HepG2 (cell line): ENCODE measurements around the gene UBAP1L. TPM values are rescaled to one million over a fixed set of nuclear protein-coding genes. Genes with fewer than 3 reads are reported as not detected.

Experiments
- AGO2 ChIP-seq: fragments of 200-400 bp; formaldehyde crosslinking; optimal IDR thresholded peaks from 2 replicates; pipeline ENCODE3; 2017; ENCODE audit warnings: mild to moderate bottlenecking, low read depth, low read length, moderate library complexity
- CSRNP2 ChIP-seq: sonication (generic); formaldehyde crosslinking; conservative IDR thresholded peaks from 2 replicates; pipeline ENCODE4 v1.8.0; 2022; ENCODE audit warnings: low read depth, missing genetic modification reagents
- DPF2 ChIP-seq: sonication (generic); formaldehyde crosslinking; IDR thresholded peaks from 2 replicates; pipeline ENCODE4 v1.4.0; 2020; ENCODE audit warnings: mild to moderate bottlenecking, low read depth, missing genetic modification reagents, borderline replicate concordance
- FOXC1 ChIP-seq: sonication (generic); formaldehyde crosslinking; IDR thresholded peaks from 2 replicates; pipeline ENCODE4 v1.8.0; 2022; ENCODE audit warnings: mild to moderate bottlenecking, missing genetic modification reagents, borderline replicate concordance
- FOXM1 ChIP-seq: sonication (generic); formaldehyde crosslinking; IDR thresholded peaks from 2 replicates; pipeline ENCODE4 v1.5.0; 2020; ENCODE audit warnings: missing genetic modification reagents
- HOXA7 ChIP-seq: sonication (generic); formaldehyde crosslinking; IDR thresholded peaks from 2 replicates; pipeline ENCODE4 v1.8.1; 2022; ENCODE audit warnings: mild to moderate bottlenecking, missing genetic modification reagents, moderate library complexity
- HOXD1 ChIP-seq: sonication (generic); formaldehyde crosslinking; IDR thresholded peaks from 2 replicates; pipeline ENCODE4 v1.5.0; 2020; ENCODE audit warnings: missing genetic modification reagents
- MLX ChIP-seq: IDR thresholded peaks from 2 replicates; pipeline ENCODE4 v1.6.1; 2016
- MTA1 ChIP-seq: sonication (generic); formaldehyde crosslinking; IDR thresholded peaks from 2 replicates; pipeline ENCODE4 v1.4.0; 2020; ENCODE audit warnings: missing genetic modification reagents, mild to moderate bottlenecking, borderline replicate concordance
- NFATC3 ChIP-seq: sonication (generic); formaldehyde crosslinking; IDR thresholded peaks from 2 replicates; pipeline ENCODE4 v1.5.1; 2020; ENCODE audit warnings: mild to moderate bottlenecking, missing genetic modification reagents
- REXO4 ChIP-seq: sonication (generic); formaldehyde crosslinking; IDR thresholded peaks from 2 replicates; pipeline ENCODE4 v1.8.0; 2022; ENCODE audit warnings: missing genetic modification reagents, mild to moderate bottlenecking, borderline replicate concordance
- SIX4 ChIP-seq: sonication (generic); formaldehyde crosslinking; IDR thresholded peaks from 2 replicates; pipeline ENCODE4 v1.4.0; 2020; ENCODE audit warnings: missing genetic modification reagents
- SMAD3 ChIP-seq: sonication (generic); formaldehyde crosslinking; IDR thresholded peaks from 2 replicates; pipeline ENCODE4 v1.4.0; 2020; ENCODE audit warnings: missing genetic modification reagents
- SMARCC2 ChIP-seq: fragments of 450-650 bp; IDR thresholded peaks from 2 replicates; pipeline ENCODE4 v1.6.1; 2017; ENCODE audit warnings: antibody characterized with exemption, mild to moderate bottlenecking
- ZNF570 ChIP-seq: sonication (generic); formaldehyde crosslinking; IDR thresholded peaks from 2 replicates; pipeline ENCODE4 v1.4.0; 2020; ENCODE audit warnings: mild to moderate bottlenecking, missing genetic modification reagents, borderline replicate concordance
- ZNF572 ChIP-seq: sonication (generic); formaldehyde crosslinking; IDR thresholded peaks from 2 replicates; pipeline ENCODE4 v1.5.1; 2020; ENCODE audit warnings: mild to moderate bottlenecking, missing genetic modification reagents
- polyA plus RNA-seq, 8 experiments: library from polyadenylated mRNA; depleted of rRNA in 3 of 8; stranded (reverse) in 7 of 8; unstranded in 1 of 8; fragments of >200 nt; fragmentation: Illumina TruSeq in 4 of 8; extraction: Trizol in 4 of 8; gene quantifications; 2 replicates each; pipeline versions ENCODE4 v1.2.1 to v1.2.3, GENCODE V29; 2011 to 2016; ENCODE audit warnings: low read depth in 4 of 8, missing spikeins in 1 of 8, mixed read lengths in 1 of 8; ENCODE audit not compliant: insufficient read depth in 1 of 8
- total RNA-seq, 5 experiments: library from RNA; depleted of rRNA; stranded (reverse); fragments of >200 nt; fragmentation: Illumina TruSeq; extraction: Trizol; gene quantifications; 2 replicates each; pipeline ENCODE4 v1.2.3, GENCODE V29; 2016; ENCODE audit warnings: low read depth in 1 of 5
- TF ChIP-seq, protein P1 (sequence below): sonication (generic); formaldehyde crosslinking; IDR thresholded peaks from 2 replicates; pipeline ENCODE4 v1.8.0; 2022; ENCODE audit warnings: missing genetic modification reagents, mild to moderate bottlenecking, borderline replicate concordance
- TF ChIP-seq, protein P2 (sequence below): sonication (generic); formaldehyde crosslinking; IDR thresholded peaks from 2 replicates; pipeline ENCODE4 v1.4.0; 2020; ENCODE audit warnings: missing genetic modification reagents, borderline replicate concordance
- TF ChIP-seq, protein P3 (sequence below): sonication (generic); formaldehyde crosslinking; IDR thresholded peaks from 2 replicates; pipeline ENCODE4 v1.8.1; 2022; ENCODE audit warnings: mild to moderate bottlenecking, missing genetic modification reagents
- TF ChIP-seq, protein P4 (sequence below): sonication (generic); formaldehyde crosslinking; conservative IDR thresholded peaks from 2 replicates; pipeline ENCODE4 v1.8.0; 2022; ENCODE audit warnings: missing genetic modification reagents

The UBAP1L gene
- total and polyA plus RNA-seq, 2 of the 13 experiments (the other 11 are each of a cell fraction or from before 2014, with no cell fraction given) = 0.86 to 1.4 TPM

DNA sequence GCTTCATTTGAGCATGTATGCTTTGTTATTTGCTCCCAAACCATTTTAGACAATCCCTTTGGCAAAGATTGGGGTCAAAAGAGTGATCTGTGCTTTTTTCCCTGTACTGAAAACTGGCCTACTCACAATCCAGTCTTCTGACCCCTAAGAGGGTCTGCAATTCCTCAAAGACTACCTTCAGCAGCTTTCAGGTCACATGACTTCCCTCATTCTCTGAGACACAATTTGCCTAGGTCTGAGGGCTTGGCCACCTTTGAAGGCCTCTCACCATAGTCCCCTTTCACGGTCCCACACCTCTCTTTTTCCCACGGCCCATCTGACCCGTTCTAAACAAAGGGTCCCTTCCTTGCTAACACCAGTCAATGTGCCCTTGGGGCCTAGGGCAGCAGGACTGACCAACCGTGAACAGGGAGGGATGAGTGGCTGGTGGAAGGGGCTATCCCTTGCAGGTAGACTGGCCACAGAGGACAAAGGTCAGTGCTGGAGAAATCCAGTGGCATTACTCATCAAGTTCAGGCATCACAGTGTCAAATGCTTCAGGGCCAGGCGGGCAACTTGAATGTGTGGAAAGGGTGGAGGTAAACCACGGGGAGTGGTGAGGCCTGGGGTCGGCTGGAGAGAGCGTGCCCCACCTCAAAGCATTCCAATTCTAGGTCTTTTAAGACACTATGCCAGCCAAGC is 58.0 kb downstream of the UBAP1L start (continued):
- TF ChIP-seq AGO2 (no peak), HOXD1 (CRISPR knock-in tag) (0 out of 2 replicates have a peak, but pooled peaks have one; percentile 47), DPF2 (peak; percentile 82; the same call in 1 of the 2 replicates), SMARCC2 (no peak), SIX4 (CRISPR knock-in tag) (peak; percentile 76; the same call in 1 of the 2 replicates), NFATC3 (CRISPR knock-in tag) (no peak), MLX (peak; percentile 62; the same call in 1 of the 2 replicates), REXO4 (no peak), FOXM1 (CRISPR knock-in tag) (no peak), ZNF572 (no peak), FOXC1 (CRISPR knock-in tag) (0 out of 2 replicates have a peak, but pooled peaks have one; percentile 61), ZNF570 (CRISPR knock-in tag) (no peak), HOXA7 (CRISPR knock-in tag) (no peak), MTA1 (CRISPR knock-in tag) (peak; percentile 91), CSRNP2 (CRISPR knock-in tag) (no peak), SMAD3 (CRISPR knock-in tag) (0 out of 2 replicates have a peak, but pooled peaks have one; percentile 31)
- TF ChIP-seq, protein P1, sequence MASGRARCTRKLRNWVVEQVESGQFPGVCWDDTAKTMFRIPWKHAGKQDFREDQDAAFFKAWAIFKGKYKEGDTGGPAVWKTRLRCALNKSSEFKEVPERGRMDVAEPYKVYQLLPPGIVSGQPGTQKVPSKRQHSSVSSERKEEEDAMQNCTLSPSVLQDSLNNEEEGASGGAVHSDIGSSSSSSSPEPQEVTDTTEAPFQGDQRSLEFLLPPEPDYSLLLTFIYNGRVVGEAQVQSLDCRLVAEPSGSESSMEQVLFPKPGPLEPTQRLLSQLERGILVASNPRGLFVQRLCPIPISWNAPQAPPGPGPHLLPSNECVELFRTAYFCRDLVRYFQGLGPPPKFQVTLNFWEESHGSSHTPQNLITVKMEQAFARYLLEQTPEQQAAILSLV (CRISPR knock-in tag) = peak; percentile 64; the same call in 1 of the 2 replicates
- TF ChIP-seq, protein P2, sequence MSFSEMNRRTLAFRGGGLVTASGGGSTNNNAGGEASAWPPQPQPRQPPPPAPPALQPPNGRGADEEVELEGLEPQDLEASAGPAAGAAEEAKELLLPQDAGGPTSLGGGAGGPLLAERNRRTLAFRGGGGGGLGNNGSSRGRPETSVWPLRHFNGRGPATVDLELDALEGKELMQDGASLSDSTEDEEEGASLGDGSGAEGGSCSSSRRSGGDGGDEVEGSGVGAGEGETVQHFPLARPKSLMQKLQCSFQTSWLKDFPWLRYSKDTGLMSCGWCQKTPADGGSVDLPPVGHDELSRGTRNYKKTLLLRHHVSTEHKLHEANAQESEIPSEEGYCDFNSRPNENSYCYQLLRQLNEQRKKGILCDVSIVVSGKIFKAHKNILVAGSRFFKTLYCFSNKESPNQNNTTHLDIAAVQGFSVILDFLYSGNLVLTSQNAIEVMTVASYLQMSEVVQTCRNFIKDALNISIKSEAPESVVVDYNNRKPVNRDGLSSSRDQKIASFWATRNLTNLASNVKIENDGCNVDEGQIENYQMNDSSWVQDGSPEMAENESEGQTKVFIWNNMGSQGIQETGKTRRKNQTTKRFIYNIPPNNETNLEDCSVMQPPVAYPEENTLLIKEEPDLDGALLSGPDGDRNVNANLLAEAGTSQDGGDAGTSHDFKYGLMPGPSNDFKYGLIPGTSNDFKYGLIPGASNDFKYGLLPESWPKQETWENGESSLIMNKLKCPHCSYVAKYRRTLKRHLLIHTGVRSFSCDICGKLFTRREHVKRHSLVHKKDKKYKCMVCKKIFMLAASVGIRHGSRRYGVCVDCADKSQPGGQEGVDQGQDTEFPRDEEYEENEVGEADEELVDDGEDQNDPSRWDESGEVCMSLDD (CRISPR knock-in tag) = no peak
- TF ChIP-seq, protein P3, sequence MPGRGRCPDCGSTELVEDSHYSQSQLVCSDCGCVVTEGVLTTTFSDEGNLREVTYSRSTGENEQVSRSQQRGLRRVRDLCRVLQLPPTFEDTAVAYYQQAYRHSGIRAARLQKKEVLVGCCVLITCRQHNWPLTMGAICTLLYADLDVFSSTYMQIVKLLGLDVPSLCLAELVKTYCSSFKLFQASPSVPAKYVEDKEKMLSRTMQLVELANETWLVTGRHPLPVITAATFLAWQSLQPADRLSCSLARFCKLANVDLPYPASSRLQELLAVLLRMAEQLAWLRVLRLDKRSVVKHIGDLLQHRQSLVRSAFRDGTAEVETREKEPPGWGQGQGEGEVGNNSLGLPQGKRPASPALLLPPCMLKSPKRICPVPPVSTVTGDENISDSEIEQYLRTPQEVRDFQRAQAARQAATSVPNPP (CRISPR knock-in tag) = no peak
- TF ChIP-seq, protein P4, sequence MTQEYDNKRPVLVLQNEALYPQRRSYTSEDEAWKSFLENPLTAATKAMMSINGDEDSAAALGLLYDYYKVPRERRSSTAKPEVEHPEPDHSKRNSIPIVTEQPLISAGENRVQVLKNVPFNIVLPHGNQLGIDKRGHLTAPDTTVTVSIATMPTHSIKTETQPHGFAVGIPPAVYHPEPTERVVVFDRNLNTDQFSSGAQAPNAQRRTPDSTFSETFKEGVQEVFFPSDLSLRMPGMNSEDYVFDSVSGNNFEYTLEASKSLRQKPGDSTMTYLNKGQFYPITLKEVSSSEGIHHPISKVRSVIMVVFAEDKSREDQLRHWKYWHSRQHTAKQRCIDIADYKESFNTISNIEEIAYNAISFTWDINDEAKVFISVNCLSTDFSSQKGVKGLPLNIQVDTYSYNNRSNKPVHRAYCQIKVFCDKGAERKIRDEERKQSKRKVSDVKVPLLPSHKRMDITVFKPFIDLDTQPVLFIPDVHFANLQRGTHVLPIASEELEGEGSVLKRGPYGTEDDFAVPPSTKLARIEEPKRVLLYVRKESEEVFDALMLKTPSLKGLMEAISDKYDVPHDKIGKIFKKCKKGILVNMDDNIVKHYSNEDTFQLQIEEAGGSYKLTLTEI (CRISPR knock-in tag) = no peak
